Astrocyte (in vitro differentiated cells and primary cell): ENCODE results near the gene CDKN1C. TPM values are rescaled to one million over a fixed set of nuclear protein-coding genes. Genes with fewer than 3 reads are reported as not detected.
A peak's percentile ranks its signal among the peaks of the same experiment; 100 is the strongest.

Experiments used
- DNase-seq: peaks from one replicate; pipeline ENCODE4 v3.0.0-alpha.2; 2010; ENCODE audit warnings: low read depth
- FAIRE-seq: peaks from 2 replicates; lab custom pipeline; 2011; peaks lifted over from hg19 to GRCh38; lab: Jason Lieb, UNC
- H2AFZ ChIP-seq: 2 replicates; pipeline ENCODE4 v1.6.0; 2012; ENCODE audit warnings: low read depth, low read length, inconsistent platforms
- H3K27ac ChIP-seq: 2 replicates; pipeline ENCODE4 v1.5.1; 2011; ENCODE audit warnings: low read depth, low read length, inconsistent platforms
- H3K27me3 ChIP-seq: 2 replicates; pipeline ENCODE4 v1.6.0; 2011; ENCODE audit warnings: low read length, inconsistent platforms; ENCODE audit not compliant: insufficient read depth
- H3K36me3 ChIP-seq: 2 replicates; pipeline ENCODE4 v1.5.1; 2011; ENCODE audit warnings: low read length, inconsistent platforms; ENCODE audit not compliant: insufficient read depth
- H3K4me1 ChIP-seq: 2 replicates; pipeline ENCODE4 v1.5.1; 2011; ENCODE audit warnings: low read length, inconsistent platforms; ENCODE audit not compliant: insufficient read depth
- H3K4me2 ChIP-seq: 2 replicates; pipeline ENCODE4 v1.6.0; 2012; ENCODE audit warnings: low read length, inconsistent platforms
- H3K4me3 ChIP-seq: 2 replicates; pipeline ENCODE4 v1.5.1; 2011; ENCODE audit warnings: low read depth, mild to moderate bottlenecking, low read length, inconsistent platforms; ENCODE audit not compliant: insufficient read depth
- H3K79me2 ChIP-seq: 2 replicates; pipeline ENCODE4 v1.6.0; 2012; ENCODE audit warnings: mild to moderate bottlenecking, low read length, inconsistent platforms; ENCODE audit not compliant: insufficient read depth
- H3K9ac ChIP-seq: 2 replicates; pipeline ENCODE4 v1.6.0; 2012; ENCODE audit warnings: mild to moderate bottlenecking, low read length, inconsistent platforms
- H3K9me3 ChIP-seq: 2 replicates; pipeline ENCODE4 v1.5.1; 2012; ENCODE audit warnings: low read depth, mild to moderate bottlenecking, low read length, inconsistent platforms; ENCODE audit not compliant: insufficient read depth
- H4K20me1 ChIP-seq: 2 replicates; pipeline ENCODE4 v1.6.0; 2012; ENCODE audit warnings: low read length, inconsistent platforms; ENCODE audit not compliant: insufficient read depth
- H3K27ac Mint-ChIP-seq: one replicate; pipeline ENCODE4 v1.8.0; 2021; ENCODE audit warnings: mild to moderate bottlenecking, mixed read lengths; ENCODE audit not compliant: unreplicated experiment
- H3K27me3 Mint-ChIP-seq: one replicate; pipeline ENCODE4 v1.8.0; 2021; ENCODE audit warnings: low read depth, mixed read lengths; ENCODE audit not compliant: unreplicated experiment
- H3K36me3 Mint-ChIP-seq: one replicate; pipeline ENCODE4 v1.8.0; 2021; ENCODE audit warnings: low read depth, mixed read lengths; ENCODE audit not compliant: unreplicated experiment
- H3K4me1 Mint-ChIP-seq: one replicate; pipeline ENCODE4 v1.8.0; 2021; ENCODE audit warnings: low read depth, mixed read lengths; ENCODE audit not compliant: unreplicated experiment
- H3K4me3 Mint-ChIP-seq: one replicate; pipeline ENCODE4 v1.8.0; 2021; ENCODE audit warnings: mild to moderate bottlenecking, moderate library complexity, mixed read lengths; ENCODE audit not compliant: unreplicated experiment
- H3K9me3 Mint-ChIP-seq: one replicate; pipeline ENCODE4 v1.8.0; 2021; ENCODE audit warnings: mild to moderate bottlenecking, mixed read lengths; ENCODE audit not compliant: unreplicated experiment
- CTCF ChIP-seq: IDR thresholded peaks from 2 replicates; pipeline ENCODE4 v1.5.1; 2011; ENCODE audit warnings: low read depth, mild to moderate bottlenecking, inconsistent platforms, low read length, moderate library complexity; ENCODE audit not compliant: insufficient read depth
- EZH2 ChIP-seq: IDR thresholded peaks from 2 replicates; pipeline ENCODE4 v1.6.1; 2012; ENCODE audit warnings: mild to moderate bottlenecking, low read length, inconsistent platforms; ENCODE audit not compliant: insufficient read depth
- total RNA-seq: library from RNA; stranded (reverse); gene quantifications from 2 replicates; pipeline ENCODE4 v1.2.1, GENCODE V29; 2021

Gene CDKN1C
- total RNA-seq, 1 donor from 2014 or later: 7.5 TPM

DNA sequence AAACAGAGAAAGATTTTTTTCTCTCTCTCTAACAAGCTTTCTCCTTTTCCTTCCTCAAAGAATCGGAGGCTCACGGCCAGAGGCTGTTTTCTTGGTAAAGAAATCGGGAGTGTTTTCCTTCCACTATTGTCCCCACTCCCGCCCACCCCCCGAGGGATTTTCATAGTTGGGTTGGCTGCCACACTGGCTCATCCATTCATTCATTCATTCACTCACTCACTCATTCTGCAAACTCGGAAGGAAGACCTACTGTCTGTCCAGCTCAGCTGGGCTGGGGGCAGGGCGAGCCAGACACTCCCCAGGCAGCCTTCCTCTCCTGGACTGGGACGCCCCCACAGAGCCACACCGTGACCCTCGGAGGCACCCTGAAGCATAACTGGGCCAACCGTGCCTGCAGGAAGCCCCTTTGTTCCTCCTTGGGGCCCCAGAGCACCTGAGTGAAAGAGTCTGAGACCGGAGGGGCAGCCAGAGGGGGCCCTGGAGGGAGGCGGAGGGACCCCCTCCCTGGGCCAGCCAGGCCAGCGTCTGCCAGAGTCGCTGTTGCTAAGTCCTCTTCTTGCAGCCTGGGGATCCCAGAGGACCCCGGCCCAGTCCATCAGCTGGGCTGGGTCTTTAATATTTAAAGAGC lies 17.0 kb downstream of the CDKN1C start:
- Mint-ChIP-seq H3K4me3 (no peak overlapping the region), H3K4me1 (peaks cover 2% of the 10 kb centered on the region), H3K36me3 (peaks cover 2% of the 10 kb centered on the region), H3K27me3 (peaks cover 56% of the 10 kb centered on the region), H3K27ac (no peak overlapping the region), H3K9me3 (peaks cover 14% of the 10 kb centered on the region)
- DNase-seq (no peak), FAIRE-seq (no peak)
- no peaks in the 10 kb centered on the region for H3K79me2 ChIP-seq
- peak overlapping the region; percentile 64 for H3K4me2 ChIP-seq
- no peak overlapping the region for H3K4me3 ChIP-seq
- TF ChIP-seq EZH2: peak; percentile 43
- TF ChIP-seq CTCF: no peak
- H3K36me3 ChIP-seq: no peaks in the 10 kb centered on the region
- no peak overlapping the region for H3K9ac ChIP-seq
- peaks cover 3% of the 10 kb centered on the region for H3K4me1 ChIP-seq
- H2AFZ ChIP-seq: no peak overlapping the region
- peaks cover 4% of the 10 kb centered on the region for H3K9me3 ChIP-seq
- H3K27me3 ChIP-seq: peaks cover 35% of the 10 kb centered on the region
- no peak overlapping the region for H3K27ac ChIP-seq
- H4K20me1 ChIP-seq: no peaks in the 10 kb centered on the region

- Mint-ChIP-seq H3K4me1 (peaks cover 2% of the 10 kb centered on the region), H3K4me3 (no peak overlapping the region), H3K27me3 (peaks cover 61% of the 10 kb centered on the region), H3K9me3 (peaks cover 14% of the 10 kb centered on the region), H3K27ac (no peak overlapping the region), H3K36me3 (peaks cover 2% of the 10 kb centered on the region)
- Histone ChIP-seq H3K4me3 (no peak overlapping the region), H2AFZ (no peak overlapping the region), H3K4me2 (peak overlapping the region; percentile 64), H3K27me3 (peaks cover 41% of the 10 kb centered on the region), H3K4me1 (peaks cover 3% of the 10 kb centered on the region), H3K27ac (no peak overlapping the region), H3K36me3 (no peaks in the 10 kb centered on the region), H3K79me2 (no peaks in the 10 kb centered on the region), H3K9me3 (peaks cover 4% of the 10 kb centered on the region), H4K20me1 (no peaks in the 10 kb centered on the region), H3K9ac (no peak overlapping the region)
- no peak for FAIRE-seq
- TF ChIP-seq EZH2: no peak
- no peak for TF ChIP-seq CTCF
- DNase-seq: no peak
Observed at GRCh38 chr11:2867722-2868505, 17.7 kb downstream of the CDKN1C start.

GRCh38 chr11:2867142-2867541 lies 18.4 kb downstream of the CDKN1C start:
- Histone ChIP-seq H3K4me1 (peaks cover 3% of the 10 kb centered on the region), H3K27me3 (peaks cover 41% of the 10 kb centered on the region), H3K4me2 (no peak overlapping the region), H3K79me2 (no peaks in the 10 kb centered on the region), H3K4me3 (no peak overlapping the region), H3K9ac (no peak overlapping the region), H3K9me3 (peaks cover 4% of the 10 kb centered on the region), H3K36me3 (no peaks in the 10 kb centered on the region), H4K20me1 (no peaks in the 10 kb centered on the region), H3K27ac (no peak overlapping the region), H2AFZ (no peak overlapping the region)
- no peak for DNase-seq
- Mint-ChIP-seq H3K27me3 (peaks cover 61% of the 10 kb centered on the region), H3K36me3 (peaks cover 2% of the 10 kb centered on the region), H3K4me3 (no peak overlapping the region), H3K9me3 (peaks cover 14% of the 10 kb centered on the region), H3K4me1 (peaks cover 2% of the 10 kb centered on the region), H3K27ac (no peak overlapping the region)
- FAIRE-seq: no peak
- TF ChIP-seq EZH2: no peak
- TF ChIP-seq CTCF: no peak
